HUES48 (cell line): ENCODE results near the gene MTUS2.

Experiments used
- H3K27ac ChIP-seq: one replicate; pipeline ENCODE4 v1.7.0; 2013; ENCODE audit warnings: low read depth, low read length, inconsistent platforms
- H3K27me3 ChIP-seq: 2 replicates; pipeline ENCODE4 v1.6.1; 2013; ENCODE audit warnings: mild to moderate bottlenecking, low read length; ENCODE audit not compliant: control insufficient read depth, insufficient read depth
- H3K36me3 ChIP-seq: 2 replicates; pipeline ENCODE4 v1.6.1; 2013; ENCODE audit warnings: low read length; ENCODE audit not compliant: control insufficient read depth, insufficient read depth
- H3K4me1 ChIP-seq: 2 replicates; pipeline ENCODE4 v1.6.1; 2013; ENCODE audit warnings: mild to moderate bottlenecking, low read length; ENCODE audit not compliant: control insufficient read depth, insufficient read depth
- H3K4me3 ChIP-seq: 2 replicates; pipeline ENCODE4 v1.5.1; 2013; ENCODE audit warnings: mild to moderate bottlenecking, low read depth, low read length
- H3K9ac ChIP-seq: 2 replicates; pipeline ENCODE4 v1.6.1; 2013; ENCODE audit warnings: mild to moderate bottlenecking, low read depth, low read length, moderate library complexity
- H3K9me3 ChIP-seq: 2 replicates; pipeline ENCODE4 v1.6.1; 2013; ENCODE audit warnings: low read length; ENCODE audit not compliant: control insufficient read depth, insufficient read depth

MTUS2 gene

GRCh38 chr13:29429286-29429900 is 609.3 kb downstream of the MTUS2 start:
- no peak overlapping the region for H3K9ac ChIP-seq
- no peaks in the 10 kb centered on the region for H3K9me3 ChIP-seq
- H3K4me1 ChIP-seq: peaks cover 21% of the 10 kb centered on the region
- H3K4me3 ChIP-seq: peak overlapping the region; percentile 61
- H3K27me3 ChIP-seq: peaks cover 31% of the 10 kb centered on the region
- no peak overlapping the region for H3K27ac ChIP-seq
- no peaks in the 10 kb centered on the region for H3K36me3 ChIP-seq

GRCh38 chr13:29434217-29434945 is 614.2 kb downstream of the MTUS2 start:
- Histone ChIP-seq H3K9ac (no peak overlapping the region), H3K27me3 (peaks cover 14% of the 10 kb centered on the region), H3K4me3 (no peak overlapping the region), H3K27ac (no peak overlapping the region), H3K36me3 (no peaks in the 10 kb centered on the region), H3K4me1 (peaks cover 14% of the 10 kb centered on the region), H3K9me3 (no peaks in the 10 kb centered on the region)

- Histone ChIP-seq H3K9ac (no peak overlapping the region), H3K27ac (no peak overlapping the region), H3K9me3 (no peaks in the 10 kb centered on the region), H3K27me3 (peaks cover 5% of the 10 kb centered on the region; the same call in 1 of the 2 replicates), H3K4me3 (no peak overlapping the region), H3K36me3 (no peaks in the 10 kb centered on the region), H3K4me1 (peaks cover 10% of the 10 kb centered on the region)
Measured at GRCh38 chr13:29435125-29435911, 615.2 kb downstream of the MTUS2 start.

- H3K9me3 ChIP-seq: no peaks in the 10 kb centered on the region
- H3K4me3 ChIP-seq: no peak overlapping the region
- no peak overlapping the region for H3K27ac ChIP-seq
- H3K27me3 ChIP-seq: no peaks in the 10 kb centered on the region
- no peaks in the 10 kb centered on the region for H3K36me3 ChIP-seq
- H3K9ac ChIP-seq: no peak overlapping the region
- peaks cover 10% of the 10 kb centered on the region for H3K4me1 ChIP-seq
Measured at GRCh38 chr13:29436291-29436690, 616.2 kb downstream of the MTUS2 start.

- Histone ChIP-seq H3K27ac (no peak overlapping the region), H3K9me3 (no peaks in the 10 kb centered on the region), H3K27me3 (no peaks in the 10 kb centered on the region), H3K9ac (no peak overlapping the region), H3K4me1 (peaks cover 10% of the 10 kb centered on the region), H3K36me3 (no peaks in the 10 kb centered on the region), H3K4me3 (no peak overlapping the region)
Measured at GRCh38 chr13:29436721-29437280, 616.7 kb downstream of the MTUS2 start.

- Histone ChIP-seq H3K4me3 (no peak overlapping the region), H3K36me3 (no peaks in the 10 kb centered on the region), H3K4me1 (no peaks in the 10 kb centered on the region), H3K27me3 (no peaks in the 10 kb centered on the region), H3K27ac (no peak overlapping the region), H3K9ac (no peak overlapping the region), H3K9me3 (no peaks in the 10 kb centered on the region)
Measured at GRCh38 chr13:29438769-29439168, 618.6 kb downstream of the MTUS2 start.

- Histone ChIP-seq H3K9me3 (no peaks in the 10 kb centered on the region), H3K27ac (no peak overlapping the region), H3K36me3 (no peaks in the 10 kb centered on the region), H3K4me3 (no peak overlapping the region), H3K27me3 (no peaks in the 10 kb centered on the region), H3K9ac (no peak overlapping the region), H3K4me1 (no peaks in the 10 kb centered on the region)
Measured at GRCh38 chr13:29439601-29440388, 619.7 kb downstream of the MTUS2 start.

- H3K9me3 ChIP-seq: no peaks in the 10 kb centered on the region
- no peaks in the 10 kb centered on the region for H3K4me1 ChIP-seq
- no peak overlapping the region for H3K27ac ChIP-seq
- H3K27me3 ChIP-seq: no peaks in the 10 kb centered on the region
- H3K9ac ChIP-seq: no peak overlapping the region
- no peaks in the 10 kb centered on the region for H3K36me3 ChIP-seq
- no peak overlapping the region for H3K4me3 ChIP-seq
Measured at GRCh38 chr13:29441306-29441705, 621.2 kb downstream of the MTUS2 start.

- no peaks in the 10 kb centered on the region for H3K9me3 ChIP-seq
- H3K36me3 ChIP-seq: no peaks in the 10 kb centered on the region
- H3K27me3 ChIP-seq: no peaks in the 10 kb centered on the region
- no peak overlapping the region for H3K9ac ChIP-seq
- no peak overlapping the region for H3K4me3 ChIP-seq
- no peak overlapping the region for H3K27ac ChIP-seq
- H3K4me1 ChIP-seq: no peaks in the 10 kb centered on the region
Measured at GRCh38 chr13:29446016-29446415, 625.9 kb downstream of the MTUS2 start.

- no peaks in the 10 kb centered on the region for H3K9me3 ChIP-seq
- H3K9ac ChIP-seq: no peak overlapping the region
- no peaks in the 10 kb centered on the region for H3K4me1 ChIP-seq
- H3K27me3 ChIP-seq: no peaks in the 10 kb centered on the region
- no peak overlapping the region for H3K27ac ChIP-seq
- H3K36me3 ChIP-seq: no peaks in the 10 kb centered on the region
- H3K4me3 ChIP-seq: no peak overlapping the region
Measured at GRCh38 chr13:29448174-29448573, 628.0 kb downstream of the MTUS2 start.
